GM23338 (cell line): ENCODE data around the gene CTRB1. TPM values are rescaled to one million over a fixed set of nuclear protein-coding genes. Genes with fewer than 3 reads are reported as not detected.

Source experiments
- ATAC-seq: fragments of 200-7000 bp; cut with Tn5 transposase; 3 replicates; pipeline ENCODE4 v1.9.1; 2020
- DNase-seq: peaks from one replicate; pipeline ENCODE4 v3.0.0-alpha.2; 2015; ENCODE audit warnings: low spot score
- H2AFZ ChIP-seq: fragments of 200-600 bp; sonication (generic); 2 replicates; pipeline ENCODE4 v1.8.0; 2016; ENCODE audit warnings: antibody characterized with exemption, mild to moderate bottlenecking, moderate library complexity
- H3F3A ChIP-seq: fragments of 200-600 bp; sonication (generic); replicated peaks from 2 replicates; pipeline ENCODE4 v1.8.0; 2017; ENCODE audit warnings: antibody characterized with exemption, mixed run types, low read depth
- H3K27ac ChIP-seq: fragments of 200-600 bp; sonication (generic); 2 replicates; pipeline ENCODE4 v1.6.1; 2016; ENCODE audit warnings: low read depth
- H3K27me3 ChIP-seq: fragments of 200-600 bp; sonication (generic); 2 replicates; pipeline ENCODE4 v1.8.0; 2016; ENCODE audit warnings: mild to moderate bottlenecking, mixed run types, moderate library complexity; ENCODE audit not compliant: insufficient read depth
- H3K36me3 ChIP-seq: fragments of 200-600 bp; sonication (generic); 2 replicates; pipeline ENCODE4 v1.8.0; 2016; ENCODE audit warnings: mild to moderate bottlenecking; ENCODE audit not compliant: insufficient read depth
- H3K4me1 ChIP-seq: fragments of 200-600 bp; sonication (generic); 2 replicates; pipeline ENCODE4 v1.8.0; 2016; ENCODE audit warnings: mild to moderate bottlenecking, moderate library complexity; ENCODE audit not compliant: insufficient read depth
- H3K4me2 ChIP-seq: fragments of 200-600 bp; sonication (generic); 2 replicates; pipeline ENCODE4 v1.7.1; 2017; ENCODE audit warnings: mixed run types
- H3K4me3 ChIP-seq: fragments of 200-600 bp; sonication (generic); 2 replicates; pipeline ENCODE4 v1.6.1; 2016; ENCODE audit warnings: mixed run types
- H3K79me2 ChIP-seq: fragments of 200-600 bp; sonication (generic); replicated peaks from 2 replicates; pipeline ENCODE4 v1.8.0; 2017; ENCODE audit warnings: mild to moderate bottlenecking; ENCODE audit not compliant: insufficient read depth
- H3K9me2 ChIP-seq: fragments of 200-600 bp; sonication (generic); 2 replicates; pipeline ENCODE4 v1.8.0; 2017; ENCODE audit not compliant: insufficient read depth
- H4K20me1 ChIP-seq: fragments of 200-600 bp; sonication (generic); replicated peaks from 2 replicates; pipeline ENCODE4 v1.8.0; 2017; ENCODE audit warnings: mild to moderate bottlenecking; ENCODE audit not compliant: insufficient read depth
- H3K27ac Mint-ChIP-seq: 2 replicates; pipeline ENCODE4 v1.8.0; 2020; ENCODE audit warnings: inconsistent platforms, mild to moderate bottlenecking, moderate library complexity, mixed read lengths
- H3K27me3 Mint-ChIP-seq: 3 replicates; pipeline ENCODE4 v1.8.0; 2022; ENCODE audit warnings: low read depth, mild to moderate bottlenecking, moderate library complexity, mixed read lengths, inconsistent platforms; ENCODE audit not compliant: insufficient read depth, poor library complexity
- H3K36me3 Mint-ChIP-seq: 3 replicates; pipeline ENCODE4 v1.8.0; 2021; ENCODE audit warnings: low read depth, mild to moderate bottlenecking, inconsistent platforms, moderate library complexity, mixed read lengths
- H3K4me1 Mint-ChIP-seq: 3 replicates; pipeline ENCODE4 v1.8.0; 2020; ENCODE audit warnings: mild to moderate bottlenecking, inconsistent platforms, mixed read lengths
- H3K4me3 Mint-ChIP-seq: 3 replicates; pipeline ENCODE4 v1.8.0; 2021; ENCODE audit warnings: moderate library complexity, mild to moderate bottlenecking, inconsistent platforms, mixed read lengths
- H3K9me3 Mint-ChIP-seq: 3 replicates; pipeline ENCODE4 v1.8.0; 2020; ENCODE audit warnings: moderate library complexity, mild to moderate bottlenecking, inconsistent platforms, mixed read lengths
- CREB1 ChIP-seq: fragments of 250-450 bp; sonication (Bioruptor Pico); IDR thresholded peaks from 2 replicates; pipeline ENCODE4 v1.5.0; 2020; ENCODE audit warnings: low read depth, mild to moderate bottlenecking, moderate library complexity
- JUNB ChIP-seq: IDR thresholded peaks from one replicate; pipeline ENCODE4 v1.6.1; 2016; ENCODE audit warnings: antibody characterized with exemption; ENCODE audit not compliant: unreplicated experiment
- NANOG ChIP-seq: IDR thresholded peaks from 2 replicates; pipeline ENCODE4 v1.6.1; 2016; ENCODE audit warnings: antibody characterized with exemption, borderline replicate concordance
- POLR2AphosphoS5 ChIP-seq: IDR thresholded peaks from 2 replicates; pipeline ENCODE4 v1.6.1; 2016; ENCODE audit warnings: antibody characterized with exemption, low read depth
- STAT1 ChIP-seq: IDR thresholded peaks from one replicate; pipeline ENCODE4 v1.6.1; 2016; ENCODE audit warnings: antibody characterized with exemption; ENCODE audit not compliant: unreplicated experiment
- ZNF114 ChIP-seq: fragments of 250-450 bp; sonication (Bioruptor Pico); IDR thresholded peaks from 2 replicates; pipeline ENCODE4 v1.5.0; 2020; ENCODE audit warnings: mild to moderate bottlenecking, moderate library complexity
- ZNF331 ChIP-seq: fragments of 250-450 bp; sonication (Bioruptor Pico); IDR thresholded peaks from 2 replicates; pipeline ENCODE4 v1.5.0; 2020; ENCODE audit warnings: low read depth, mild to moderate bottlenecking, moderate library complexity
- polyA plus RNA-seq: library from polyadenylated mRNA; unstranded; fragments of >200 nt; fragmentation: Nextera tagmentation; extraction: Ambion mirVana; gene quantifications from 2 replicates; pipeline ENCODE4 v1.2.1, GENCODE V29; 2016
- total RNA-seq: library from RNA; depleted of rRNA; stranded (reverse); fragments of >200 nt; shearing (Covaris generic); gene quantifications from 2 replicates; pipeline ENCODE4 v1.2.3, GENCODE V29; 2014
- TF ChIP-seq, protein P1 (sequence below): IDR thresholded peaks from one replicate; pipeline ENCODE4 v1.6.1; 2018; ENCODE audit warnings: antibody characterized with exemption; ENCODE audit not compliant: unreplicated experiment
- TF ChIP-seq, protein P2 (sequence below): fragments of 250-450 bp; sonication (Bioruptor Pico); IDR thresholded peaks from 2 replicates; pipeline ENCODE4 v1.5.0; 2020; ENCODE audit warnings: mild to moderate bottlenecking, moderate library complexity
- TF ChIP-seq, protein P3 (sequence below): IDR thresholded peaks from 2 replicates; pipeline ENCODE4 v1.6.1; 2016; ENCODE audit warnings: antibody characterized with exemption

CTRB1 gene
- total and polyA plus RNA-seq, 2 experiments from 2014 or later, result not detected

DNA sequence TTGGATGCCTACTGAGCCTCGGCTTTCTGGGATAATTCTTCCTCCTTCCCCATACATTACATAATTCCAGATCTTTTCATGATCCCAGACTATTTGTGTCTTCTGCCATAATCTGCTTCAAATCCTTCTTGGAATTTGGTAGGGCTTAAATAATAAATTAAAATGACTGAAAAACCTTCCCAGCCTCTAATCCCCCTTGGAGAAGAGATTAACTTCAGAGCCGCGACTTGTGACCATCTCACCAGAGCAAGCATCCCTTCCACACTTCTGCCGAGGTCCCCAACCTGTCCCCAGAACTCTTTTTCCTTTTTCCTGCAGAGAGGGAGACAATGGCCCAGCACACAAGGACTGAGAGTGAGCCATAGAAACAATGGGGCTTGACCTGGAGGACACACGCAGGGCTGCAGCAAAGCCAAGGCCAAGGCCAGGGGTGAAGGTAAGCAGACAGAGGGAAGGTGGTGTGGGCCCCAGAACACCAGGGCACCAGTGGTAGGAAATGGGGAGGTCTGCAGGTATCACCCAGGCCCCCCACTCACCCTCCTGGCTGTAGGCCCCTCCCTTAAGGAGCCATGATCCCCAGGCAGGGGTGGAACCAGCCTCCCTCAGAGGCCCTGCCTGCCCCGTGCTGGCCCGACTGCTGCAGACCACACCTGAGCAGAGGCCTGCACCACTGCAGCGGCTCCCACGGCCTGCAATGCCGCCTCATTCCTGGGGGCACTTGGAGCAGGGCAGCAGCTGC is 42.2 kb downstream of the CTRB1 start:
- Mint-ChIP-seq H3K9me3 (no peaks in the 10 kb centered on the region), H3K36me3 (peaks cover 14% of the 10 kb centered on the region; the same call in 2 of the 3 replicates), H3K27me3 (peaks cover 14% of the 10 kb centered on the region), H3K27ac (peak overlapping the region; percentile 59), H3K4me3 (no peak overlapping the region; the same call in 2 of the 3 replicates), H3K4me1 (peaks cover 69% of the 10 kb centered on the region)
- peak overlapping the region; percentile 32; the same call in 1 of the 2 replicates for H3K4me2 ChIP-seq
- ATAC-seq, result no peak; the same call in 2 of the 3 replicates
- H3K4me1 ChIP-seq, result peaks cover 59% of the 10 kb centered on the region
- peaks cover 45% of the 10 kb centered on the region for H4K20me1 ChIP-seq
- peak overlapping the region; percentile 78; the same call in 1 of the 2 replicates for H3K27ac ChIP-seq
- H3K27me3 ChIP-seq, result no peaks in the 10 kb centered on the region
- no peak for DNase-seq
- no peak overlapping the region for H2AFZ ChIP-seq
- no peak for TF ChIP-seq STAT1
- TF ChIP-seq ZNF114 (CRISPR knock-in tag), result no peak
- H3F3A ChIP-seq, result 0 out of 2 replicates have a peak, but pooled peaks cover 7% of the 10 kb centered on the region
- no peaks in the 10 kb centered on the region for H3K36me3 ChIP-seq
- H3K9me2 ChIP-seq, result no peaks in the 10 kb centered on the region
- no peak overlapping the region for H3K4me3 ChIP-seq
- H3K79me2 ChIP-seq, result peaks cover 95% of the 10 kb centered on the region

DNA sequence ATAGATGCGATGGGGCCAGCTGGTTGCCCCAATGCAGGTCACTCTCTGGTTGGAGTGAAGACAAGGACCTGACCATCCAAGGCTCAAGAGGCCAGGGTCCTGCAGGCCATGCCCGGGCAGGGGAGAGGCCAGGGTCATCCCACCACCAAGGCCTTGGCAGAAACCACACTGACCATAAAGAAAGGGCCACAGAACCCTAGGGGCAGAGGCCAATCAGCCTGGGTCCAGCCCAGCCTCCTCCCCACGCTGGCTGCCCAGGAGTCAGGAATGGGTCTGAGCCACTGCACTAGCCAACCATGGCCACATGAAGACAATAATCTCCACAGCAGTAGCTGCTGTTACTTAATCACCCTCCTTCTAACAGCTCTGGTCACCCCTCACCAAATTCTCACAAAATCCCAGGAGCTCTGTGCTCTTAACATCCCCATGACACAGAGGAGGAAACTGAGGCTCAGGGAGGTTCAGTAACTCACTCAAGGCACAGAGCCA is 42.8 kb downstream of the CTRB1 start:
- Mint-ChIP-seq H3K4me1 (peaks cover 66% of the 10 kb centered on the region), H3K36me3 (peaks cover 14% of the 10 kb centered on the region; the same call in 2 of the 3 replicates), H3K9me3 (no peaks in the 10 kb centered on the region), H3K4me3 (no peak overlapping the region; the same call in 2 of the 3 replicates), H3K27ac (peak overlapping the region; percentile 91; the same call in 1 of the 2 replicates), H3K27me3 (peaks cover 17% of the 10 kb centered on the region)
- DNase-seq, result no peak
- Histone ChIP-seq H3K4me1 (peaks cover 53% of the 10 kb centered on the region), H4K20me1 (peaks cover 45% of the 10 kb centered on the region), H3K4me3 (no peak overlapping the region), H3K79me2 (peaks cover 89% of the 10 kb centered on the region), H3K27ac (0 out of 2 replicates have a peak overlapping the region, but pooled peaks have one; percentile 32), H2AFZ (no peak overlapping the region), H3K9me2 (no peaks in the 10 kb centered on the region), H3F3A (0 out of 2 replicates have a peak, but pooled peaks cover 7% of the 10 kb centered on the region), H3K4me2 (peak overlapping the region; percentile 32; the same call in 1 of the 2 replicates), H3K27me3 (no peaks in the 10 kb centered on the region), H3K36me3 (no peaks in the 10 kb centered on the region)
- no peak for TF ChIP-seq JUNB
- TF ChIP-seq NANOG, result no peak
- TF ChIP-seq, protein P1, sequence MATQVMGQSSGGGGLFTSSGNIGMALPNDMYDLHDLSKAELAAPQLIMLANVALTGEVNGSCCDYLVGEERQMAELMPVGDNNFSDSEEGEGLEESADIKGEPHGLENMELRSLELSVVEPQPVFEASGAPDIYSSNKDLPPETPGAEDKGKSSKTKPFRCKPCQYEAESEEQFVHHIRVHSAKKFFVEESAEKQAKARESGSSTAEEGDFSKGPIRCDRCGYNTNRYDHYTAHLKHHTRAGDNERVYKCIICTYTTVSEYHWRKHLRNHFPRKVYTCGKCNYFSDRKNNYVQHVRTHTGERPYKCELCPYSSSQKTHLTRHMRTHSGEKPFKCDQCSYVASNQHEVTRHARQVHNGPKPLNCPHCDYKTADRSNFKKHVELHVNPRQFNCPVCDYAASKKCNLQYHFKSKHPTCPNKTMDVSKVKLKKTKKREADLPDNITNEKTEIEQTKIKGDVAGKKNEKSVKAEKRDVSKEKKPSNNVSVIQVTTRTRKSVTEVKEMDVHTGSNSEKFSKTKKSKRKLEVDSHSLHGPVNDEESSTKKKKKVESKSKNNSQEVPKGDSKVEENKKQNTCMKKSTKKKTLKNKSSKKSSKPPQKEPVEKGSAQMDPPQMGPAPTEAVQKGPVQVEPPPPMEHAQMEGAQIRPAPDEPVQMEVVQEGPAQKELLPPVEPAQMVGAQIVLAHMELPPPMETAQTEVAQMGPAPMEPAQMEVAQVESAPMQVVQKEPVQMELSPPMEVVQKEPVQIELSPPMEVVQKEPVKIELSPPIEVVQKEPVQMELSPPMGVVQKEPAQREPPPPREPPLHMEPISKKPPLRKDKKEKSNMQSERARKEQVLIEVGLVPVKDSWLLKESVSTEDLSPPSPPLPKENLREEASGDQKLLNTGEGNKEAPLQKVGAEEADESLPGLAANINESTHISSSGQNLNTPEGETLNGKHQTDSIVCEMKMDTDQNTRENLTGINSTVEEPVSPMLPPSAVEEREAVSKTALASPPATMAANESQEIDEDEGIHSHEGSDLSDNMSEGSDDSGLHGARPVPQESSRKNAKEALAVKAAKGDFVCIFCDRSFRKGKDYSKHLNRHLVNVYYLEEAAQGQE, result no peak
- TF ChIP-seq ZNF331 (CRISPR knock-in tag), result no peak
- TF ChIP-seq, protein P2, sequence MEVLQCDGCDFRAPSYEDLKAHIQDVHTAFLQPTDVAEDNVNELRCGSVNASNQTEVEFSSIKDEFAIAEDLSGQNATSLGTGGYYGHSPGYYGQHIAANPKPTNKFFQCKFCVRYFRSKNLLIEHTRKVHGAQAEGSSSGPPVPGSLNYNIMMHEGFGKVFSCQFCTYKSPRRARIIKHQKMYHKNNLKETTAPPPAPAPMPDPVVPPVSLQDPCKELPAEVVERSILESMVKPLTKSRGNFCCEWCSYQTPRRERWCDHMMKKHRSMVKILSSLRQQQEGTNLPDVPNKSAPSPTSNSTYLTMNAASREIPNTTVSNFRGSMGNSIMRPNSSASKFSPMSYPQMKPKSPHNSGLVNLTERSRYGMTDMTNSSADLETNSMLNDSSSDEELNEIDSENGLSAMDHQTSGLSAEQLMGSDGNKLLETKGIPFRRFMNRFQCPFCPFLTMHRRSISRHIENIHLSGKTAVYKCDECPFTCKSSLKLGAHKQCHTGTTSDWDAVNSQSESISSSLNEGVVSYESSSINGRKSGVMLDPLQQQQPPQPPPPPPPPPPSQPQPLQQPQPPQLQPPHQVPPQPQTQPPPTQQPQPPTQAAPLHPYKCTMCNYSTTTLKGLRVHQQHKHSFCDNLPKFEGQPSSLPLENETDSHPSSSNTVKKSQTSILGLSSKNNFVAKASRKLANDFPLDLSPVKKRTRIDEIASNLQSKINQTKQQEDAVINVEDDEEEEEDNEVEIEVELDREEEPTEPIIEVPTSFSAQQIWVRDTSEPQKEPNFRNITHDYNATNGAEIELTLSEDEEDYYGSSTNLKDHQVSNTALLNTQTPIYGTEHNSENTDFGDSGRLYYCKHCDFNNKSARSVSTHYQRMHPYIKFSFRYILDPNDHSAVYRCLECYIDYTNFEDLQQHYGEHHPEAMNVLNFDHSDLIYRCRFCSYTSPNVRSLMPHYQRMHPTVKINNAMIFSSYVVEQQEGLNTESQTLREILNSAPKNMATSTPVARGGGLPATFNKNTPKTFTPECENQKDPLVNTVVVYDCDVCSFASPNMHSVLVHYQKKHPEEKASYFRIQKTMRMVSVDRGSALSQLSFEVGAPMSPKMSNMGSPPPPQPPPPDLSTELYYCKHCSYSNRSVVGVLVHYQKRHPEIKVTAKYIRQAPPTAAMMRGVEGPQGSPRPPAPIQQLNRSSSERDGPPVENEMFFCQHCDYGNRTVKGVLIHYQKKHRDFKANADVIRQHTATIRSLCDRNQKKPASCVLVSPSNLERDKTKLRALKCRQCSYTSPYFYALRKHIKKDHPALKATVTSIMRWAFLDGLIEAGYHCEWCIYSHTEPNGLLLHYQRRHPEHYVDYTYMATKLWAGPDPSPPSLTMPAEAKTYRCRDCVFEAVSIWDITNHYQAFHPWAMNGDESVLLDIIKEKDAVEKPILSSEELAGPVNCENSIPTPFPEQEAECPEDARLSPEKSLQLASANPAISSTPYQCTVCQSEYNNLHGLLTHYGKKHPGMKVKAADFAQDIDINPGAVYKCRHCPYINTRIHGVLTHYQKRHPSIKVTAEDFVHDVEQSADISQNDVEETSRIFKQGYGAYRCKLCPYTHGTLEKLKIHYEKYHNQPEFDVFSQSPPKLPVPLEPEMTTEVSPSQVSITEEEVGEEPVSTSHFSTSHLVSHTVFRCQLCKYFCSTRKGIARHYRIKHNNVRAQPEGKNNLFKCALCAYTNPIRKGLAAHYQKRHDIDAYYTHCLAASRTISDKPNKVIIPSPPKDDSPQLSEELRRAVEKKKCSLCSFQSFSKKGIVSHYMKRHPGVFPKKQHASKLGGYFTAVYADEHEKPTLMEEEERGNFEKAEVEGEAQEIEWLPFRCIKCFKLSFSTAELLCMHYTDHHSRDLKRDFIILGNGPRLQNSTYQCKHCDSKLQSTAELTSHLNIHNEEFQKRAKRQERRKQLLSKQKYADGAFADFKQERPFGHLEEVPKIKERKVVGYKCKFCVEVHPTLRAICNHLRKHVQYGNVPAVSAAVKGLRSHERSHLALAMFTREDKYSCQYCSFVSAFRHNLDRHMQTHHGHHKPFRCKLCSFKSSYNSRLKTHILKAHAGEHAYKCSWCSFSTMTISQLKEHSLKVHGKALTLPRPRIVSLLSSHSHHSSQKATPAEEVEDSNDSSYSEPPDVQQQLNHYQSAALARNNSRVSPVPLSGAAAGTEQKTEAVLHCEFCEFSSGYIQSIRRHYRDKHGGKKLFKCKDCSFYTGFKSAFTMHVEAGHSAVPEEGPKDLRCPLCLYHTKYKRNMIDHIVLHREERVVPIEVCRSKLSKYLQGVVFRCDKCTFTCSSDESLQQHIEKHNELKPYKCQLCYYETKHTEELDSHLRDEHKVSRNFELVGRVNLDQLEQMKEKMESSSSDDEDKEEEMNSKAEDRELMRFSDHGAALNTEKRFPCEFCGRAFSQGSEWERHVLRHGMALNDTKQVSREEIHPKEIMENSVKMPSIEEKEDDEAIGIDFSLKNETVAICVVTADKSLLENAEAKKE (CRISPR knock-in tag), result no peak
- no peak for TF ChIP-seq CREB1 (CRISPR knock-in tag)
- no peak for TF ChIP-seq POLR2AphosphoS5
- TF ChIP-seq ZNF114 (CRISPR knock-in tag), result no peak
- TF ChIP-seq, protein P3, sequence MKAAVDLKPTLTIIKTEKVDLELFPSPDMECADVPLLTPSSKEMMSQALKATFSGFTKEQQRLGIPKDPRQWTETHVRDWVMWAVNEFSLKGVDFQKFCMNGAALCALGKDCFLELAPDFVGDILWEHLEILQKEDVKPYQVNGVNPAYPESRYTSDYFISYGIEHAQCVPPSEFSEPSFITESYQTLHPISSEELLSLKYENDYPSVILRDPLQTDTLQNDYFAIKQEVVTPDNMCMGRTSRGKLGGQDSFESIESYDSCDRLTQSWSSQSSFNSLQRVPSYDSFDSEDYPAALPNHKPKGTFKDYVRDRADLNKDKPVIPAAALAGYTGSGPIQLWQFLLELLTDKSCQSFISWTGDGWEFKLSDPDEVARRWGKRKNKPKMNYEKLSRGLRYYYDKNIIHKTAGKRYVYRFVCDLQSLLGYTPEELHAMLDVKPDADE, result no peak
- no peak for ATAC-seq
